Tibial nerve (tissue), 4 donors: Measurements from ENCODE around the gene CDC42BPB. TPM values are rescaled to one million over a fixed set of nuclear protein-coding genes. Genes with fewer than 3 reads are reported as not detected.

Experiments
- DNase-seq, 2 donors: peaks; one replicate each; pipeline ENCODE4 v3.0.0-alpha.2; 2019; ENCODE audit warnings: low spot score in 2 of 2
- H3K27ac ChIP-seq, 4 donors: fragments of 200-600 bp; sonication (generic) in 3 of 4; one replicate each; pipeline ENCODE4 v1.5.1; 2017 to 2019; ENCODE audit warnings: mild to moderate bottlenecking in 1 of 4
- H3K27me3 ChIP-seq, 2 donors: fragments of 200-600 bp; sonication (generic) in 1 of 2; one replicate each; pipeline versions ENCODE4 v1.5.1 to v1.6.0; 2017 to 2019
- H3K36me3 ChIP-seq, 3 donors: fragments of 200-600 bp; sonication (generic); one replicate each; pipeline ENCODE4 v1.5.1; 2018 to 2019
- H3K4me1 ChIP-seq, 4 donors: fragments of 200-600 bp; sonication (generic) in 3 of 4; one replicate each; pipeline ENCODE4 v1.5.1; 2017 to 2019
- H3K4me3 ChIP-seq, 4 donors: fragments of 200-600 bp; sonication (generic) in 3 of 4; one replicate each; pipeline ENCODE4 v1.5.1; 2017 to 2019; ENCODE audit warnings: mild to moderate bottlenecking in 1 of 4, moderate library complexity in 1 of 4
- H3K9me3 ChIP-seq, 4 donors: fragments of 200-600 bp; sonication (generic) in 3 of 4; one replicate each; pipeline ENCODE4 v1.5.1; 2017 to 2019
- CTCF ChIP-seq, 5 experiments: fragments of 200-600 bp in 3 of 5; fragments of 450-650 bp in 2 of 5; sonication (generic) in 3 of 5; IDR thresholded peaks; one replicate each; pipeline ENCODE4 v1.5.1; 2016 to 2019; ENCODE audit warnings: antibody characterized with exemption in 5 of 5, mild to moderate bottlenecking in 3 of 5, moderate library complexity in 2 of 5
- EP300 ChIP-seq, 2 donors: sonication (generic); formaldehyde crosslinking; IDR thresholded peaks; one replicate each; pipeline ENCODE4 v1.6.1; 2017; ENCODE audit warnings: antibody characterized with exemption in 2 of 2, mild to moderate bottlenecking in 1 of 2
- POLR2A ChIP-seq, 2 donors: fragments of 450-650 bp; IDR thresholded peaks; one replicate each; pipeline ENCODE4 v1.6.1; 2017; ENCODE audit warnings: antibody characterized with exemption in 2 of 2, mild to moderate bottlenecking in 2 of 2, moderate library complexity in 2 of 2
- WGBS, 2 donors: methylation state at CpG; one replicate each; pipeline ENCODE4 v1.1.5; 2018; 5-methylcytosine and 5-hydroxymethylcytosine counted together
- total RNA-seq, 4 donors: library from RNA; depleted of rRNA; stranded (reverse); fragments of >200 nt; gene quantifications; one replicate each; pipeline ENCODE4 v1.1.0, GENCODE V29; 2016

Gene CDC42BPB
- total RNA-seq, 4 donors from 2014 or later = 115 to 172 (median 134) TPM

DNA sequence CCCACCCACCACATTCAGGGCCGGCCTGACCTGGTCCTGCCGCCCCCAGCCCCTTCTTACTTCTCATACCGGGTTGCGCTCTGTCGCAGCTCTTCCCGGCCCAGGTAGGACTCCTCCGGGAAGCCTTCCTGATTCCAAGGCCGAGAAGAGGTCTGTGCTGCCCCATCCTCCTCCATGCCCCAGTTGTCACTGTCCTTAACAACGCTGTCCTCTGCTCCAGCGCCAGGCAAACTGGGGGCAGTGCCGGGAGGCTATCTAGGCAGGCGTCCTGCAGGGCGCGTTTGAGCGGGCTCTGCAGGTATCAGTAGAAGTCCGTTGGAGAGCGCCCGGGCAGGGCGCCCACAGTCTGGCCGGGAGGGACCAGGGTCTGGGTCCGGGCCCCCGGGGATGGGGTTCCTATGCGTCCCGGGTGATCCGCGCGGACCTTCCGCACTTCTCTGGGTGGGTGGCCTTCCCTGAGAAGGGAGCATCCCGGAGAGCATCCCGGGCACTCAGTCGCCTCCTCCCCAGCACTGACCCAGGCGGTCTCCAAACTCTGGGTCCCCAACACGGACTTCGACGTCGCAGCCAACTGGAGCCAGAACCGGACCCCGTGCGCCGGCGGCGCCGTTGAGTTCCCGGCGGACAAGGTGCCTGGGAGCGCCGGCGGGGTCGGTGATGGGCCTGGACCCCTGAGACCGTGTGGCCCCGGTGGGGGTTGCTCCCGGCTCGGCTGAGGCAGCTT is 134.0 kb downstream of the CDC42BPB start:
- TF ChIP-seq CTCF (IDR thresholded peaks at IDR 0.05) = no peak
- no peak for TF ChIP-seq EP300 (IDR thresholded peaks at IDR 0.05)
- H3K4me1 ChIP-seq = peaks cover 0 to 28% (median 18%) of the 10 kb centered on the region in 4 donors
- 5% methylated on average over 43 to 51 of the region's 53 CpGs for WGBS, 2 donors
- H3K27me3 ChIP-seq = peaks cover 0 to 60% of the 10 kb centered on the region in 2 donors
- H3K9me3 ChIP-seq = no peaks in the 10 kb centered on the region
- H3K36me3 ChIP-seq = no peaks in the 10 kb centered on the region
- no peak for DNase-seq
- H3K27ac ChIP-seq = peak overlapping the region in 1 of 4 donors; percentile 60
- peak overlapping the region in 2 of 4 donors; percentile 30 to 37 for H3K4me3 ChIP-seq

DNA sequence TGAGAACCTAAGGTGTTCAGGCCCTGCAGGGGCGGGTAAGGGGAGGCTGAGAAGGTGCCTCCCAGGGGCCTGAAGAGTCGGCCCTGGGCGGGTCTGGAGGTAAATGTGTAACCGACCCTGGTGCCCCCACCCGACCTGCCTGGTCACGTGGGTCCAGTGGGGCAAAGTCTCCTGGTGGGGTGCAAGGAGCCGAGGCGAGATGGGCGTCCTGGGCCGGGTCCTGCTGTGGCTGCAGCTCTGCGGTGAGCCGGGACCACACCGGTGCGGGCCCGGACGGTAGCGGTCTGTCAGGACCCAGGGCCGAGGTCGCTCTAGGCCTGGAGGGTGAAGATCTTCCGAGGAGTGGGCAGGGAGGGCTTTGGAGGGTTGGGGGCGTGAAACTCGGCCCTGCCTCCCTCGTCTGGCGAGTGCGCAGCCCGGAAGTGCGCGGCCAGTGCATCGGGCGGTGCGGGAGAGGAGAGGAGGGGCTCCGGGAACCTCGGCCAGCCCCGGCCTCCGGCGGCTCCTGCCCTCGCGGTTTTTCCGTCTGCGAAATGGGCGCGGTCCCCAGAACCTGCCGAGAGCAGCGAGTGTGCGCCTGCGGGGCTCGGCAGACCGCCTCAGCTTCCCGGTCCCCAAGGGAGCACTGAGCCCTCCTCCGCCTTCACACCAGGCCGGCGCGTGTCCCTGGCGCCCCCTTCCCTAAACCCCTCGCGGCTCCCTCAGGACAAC is 134.7 kb downstream of the CDC42BPB start, which contains the start of gene AMN:
TSS of gene AMN (plus strand) at position 174 of the 711 bp plus-strand sequence. CDS start at position 200, 26 bp downstream.
- WGBS, 2 donors = 10 to 14% methylated on average over 22 to 56 of the region's 56 CpGs
- TF ChIP-seq EP300 (IDR thresholded peaks at IDR 0.05) = no peak
- no peak for TF ChIP-seq POLR2A (IDR thresholded peaks at IDR 0.05)
- no peak for TF ChIP-seq CTCF (IDR thresholded peaks at IDR 0.05)

DNA sequence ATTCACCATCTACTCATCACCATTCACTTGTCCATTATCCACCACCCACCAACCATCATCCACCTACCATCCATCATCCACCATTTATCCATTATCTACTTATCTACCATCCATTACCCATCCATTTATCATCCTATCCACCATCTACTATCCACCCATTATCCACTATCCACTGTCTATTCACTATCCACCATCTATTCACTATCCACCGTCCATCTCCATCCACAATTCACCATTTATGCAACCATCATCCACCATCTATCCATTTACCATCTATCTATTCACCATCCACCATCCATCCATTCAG is 136.4 kb downstream of the CDC42BPB start:
- peaks cover 0 to 41% of the 10 kb centered on the region in 2 donors for H3K27me3 ChIP-seq
- DNase-seq = no peak
- WGBS, 2 donors = 96 to 98% methylated on average over 1 of the region's 1 CpG
- no peaks in the 10 kb centered on the region for H3K36me3 ChIP-seq
- H3K9me3 ChIP-seq = no peaks in the 10 kb centered on the region
- H3K4me3 ChIP-seq = no peak overlapping the region
- no peak for TF ChIP-seq CTCF (IDR thresholded peaks at IDR 0.05)
- TF ChIP-seq EP300 (IDR thresholded peaks at IDR 0.05) = no peak
- no peak overlapping the region for H3K27ac ChIP-seq
- peaks cover 0 to 19% (median 15%) of the 10 kb centered on the region in 4 donors for H3K4me1 ChIP-seq

More for the DNA sequence above, 134.7 kb downstream of the CDC42BPB start, which contains the start of gene AMN:
- Histone ChIP-seq H3K9me3 (no peaks in the 10 kb centered on the region), H3K4me3 (peak within 1 kb of the TSS in 2 of 4 donors; percentile 30 to 37), H3K36me3 (no peaks in the 10 kb centered on the region), H3K27me3 (peaks cover 0 to 53% of the 10 kb centered on the region in 2 donors), H3K4me1 (peaks cover 0 to 21% (median 15%) of the 10 kb centered on the region in 4 donors), H3K27ac (peak within 1 kb of the TSS in 1 of 4 donors; percentile 60)
- DNase-seq = no peak

DNA sequence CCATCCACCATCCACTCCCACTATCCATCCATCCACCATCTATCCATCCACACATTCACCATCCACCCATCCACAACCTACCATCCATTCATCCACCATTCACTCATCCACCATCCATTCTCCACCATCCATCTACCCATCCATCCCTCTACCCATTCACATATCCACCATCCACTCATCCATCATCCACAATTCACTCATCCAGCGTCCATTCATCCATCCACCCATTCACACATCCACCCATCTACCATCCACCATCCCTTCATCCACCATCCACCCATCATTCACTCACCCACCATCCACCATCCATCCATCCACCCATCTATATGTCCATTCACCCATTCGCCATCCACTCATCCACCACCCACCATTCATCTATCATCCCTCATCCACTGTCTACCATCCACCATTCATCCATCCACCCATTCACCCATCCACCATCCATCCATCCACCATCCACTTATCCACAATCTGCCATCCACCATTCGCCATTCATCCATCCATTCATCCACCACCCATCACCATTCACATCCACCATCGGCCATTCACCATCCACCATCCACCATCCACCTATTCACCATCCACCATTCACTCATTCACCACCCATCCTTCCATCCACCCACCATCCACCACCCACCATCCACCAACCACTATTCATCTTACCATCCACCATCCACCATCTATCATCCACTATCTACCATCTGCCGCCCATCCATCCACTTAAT is 136.9 kb downstream of the CDC42BPB start:
- Histone ChIP-seq H3K4me3 (no peak overlapping the region), H3K9me3 (no peaks in the 10 kb centered on the region), H3K4me1 (peaks cover 0 to 19% (median 15%) of the 10 kb centered on the region in 4 donors), H3K36me3 (no peaks in the 10 kb centered on the region), H3K27me3 (peaks cover 0 to 36% of the 10 kb centered on the region in 2 donors), H3K27ac (no peak overlapping the region)
- DNase-seq = no peak
- WGBS, 2 donors = 95% methylated on average over 5 of the region's 5 CpGs
- no peak for TF ChIP-seq CTCF (IDR thresholded peaks at IDR 0.05)
- TF ChIP-seq POLR2A (IDR thresholded peaks at IDR 0.05) = no peak
- TF ChIP-seq EP300 (IDR thresholded peaks at IDR 0.05) = no peak
